Stomach (tissue), 9 donors: ENCODE data around the gene XYLT1. TPM values are rescaled to one million over a fixed set of nuclear protein-coding genes. Genes with fewer than 3 reads are reported as not detected.

ENCODE experiments used
- DNase-seq, 2 donors: peaks; one replicate each; pipeline versions ENCODE4 v3.0.0 to v3.0.0-alpha.2; 2013 to 2019
- H3K27ac ChIP-seq, 5 donors: fragments of 200-600 bp in 4 of 5; sonication (generic) in 4 of 5; one replicate each; pipeline ENCODE4 v1.5.1; 2013 to 2019; ENCODE audit warnings: mild to moderate bottlenecking in 1 of 5, moderate library complexity in 1 of 5
- H3K27me3 ChIP-seq, 3 donors: fragments of 200-600 bp; sonication (generic); one replicate each; pipeline ENCODE4 v1.5.1; 2017 to 2019; ENCODE audit warnings: mixed run types in 1 of 3
- H3K36me3 ChIP-seq, 4 donors: fragments of 200-600 bp; sonication (generic); 1 replicate in 3 of 4; 2 replicates in 1 of 4; pipeline ENCODE4 v1.5.1; 2016 to 2019
- H3K4me1 ChIP-seq, 4 donors: fragments of 200-600 bp; sonication (generic); one replicate each; pipeline ENCODE4 v1.5.1; 2016 to 2019
- H3K4me3 ChIP-seq, 4 donors: fragments of 200-600 bp; sonication (generic) in 3 of 4; one replicate each; pipeline ENCODE4 v1.5.1; 2016 to 2019; ENCODE audit warnings: mild to moderate bottlenecking in 1 of 4
- H3K9me3 ChIP-seq, 4 donors: fragments of 200-600 bp; sonication (generic); one replicate each; pipeline ENCODE4 v1.5.1; 2016 to 2019
- CTCF ChIP-seq, 7 experiments: fragments of 450-650 bp in 4 of 7; fragments of 200-600 bp in 3 of 7; sonication (generic) in 3 of 7; IDR thresholded peaks; one replicate each; pipeline ENCODE4 v1.5.1; 2016 to 2019; ENCODE audit warnings: antibody characterized with exemption in 7 of 7, control low read depth in 2 of 7, mild to moderate bottlenecking in 1 of 7
- EP300 ChIP-seq: sonication (generic); formaldehyde crosslinking; IDR thresholded peaks from one replicate; pipeline ENCODE4 v1.6.1; 2017; ENCODE audit warnings: antibody characterized with exemption
- POLR2A ChIP-seq, 4 donors: fragments of 450-650 bp; IDR thresholded peaks; one replicate each; pipeline ENCODE4 v1.6.1; 2016; ENCODE audit warnings: antibody characterized with exemption in 4 of 4, control low read depth in 2 of 4, mild to moderate bottlenecking in 1 of 4, moderate library complexity in 1 of 4
- POLR2AphosphoS5 ChIP-seq, 3 donors: sonication (generic); formaldehyde crosslinking; IDR thresholded peaks; one replicate each; pipeline ENCODE4 v1.6.1; 2016; ENCODE audit warnings: antibody characterized with exemption in 3 of 3
- WGBS, 5 donors: extraction: QIAGEN DNeasy Blood & Tissue Kit in 3 of 5; methylation state at CpG; one replicate each; pipeline versions ENCODE4 v1.1.5 to v1.1.7; 2013 to 2018; 5-methylcytosine and 5-hydroxymethylcytosine counted together
- intact Hi-C: fragments of 100-400 bp; cut with DNase I; formaldehyde crosslinking; loops from one replicate; pipeline ENCODE4 v1.15.1; 2023; ENCODE audit warnings: low total_unique reads
- polyA plus RNA-seq, 3 donors: library from polyadenylated mRNA; stranded (reverse); fragments of 200-250 nt; gene quantifications; one replicate each; pipeline ENCODE4 v1.2.3, GENCODE V29; 2013
- total RNA-seq, 5 donors: library from RNA; depleted of rRNA; stranded (reverse); fragments of >200 nt; gene quantifications; one replicate each; pipeline versions ENCODE4 v1.1.0 to v1.2.3, GENCODE V29; 2014 to 2016
- donor health status: healthy with polysubstance abuse.
- donor health status: Bipolar disorder and iron deficiency.
- donor health status: healthy.

XYLT1 gene
- total and polyA plus RNA-seq, 8 donors, result 0.87 to 59.5 (median 9.5) TPM

GRCh38 chr16:17350207-17350606 is 120.6 kb downstream of the XYLT1 start:
- Histone ChIP-seq H3K9me3 (no peaks in the 10 kb centered on the region), H3K4me3 (no peak overlapping the region), H3K27ac (peak overlapping the region in 3 of 5 donors; percentile 3 to 24 (median 9)), H3K4me1 (peaks cover 3 to 53% (median 31%) of the 10 kb centered on the region in 4 donors), H3K27me3 (no peaks in the 10 kb centered on the region), H3K36me3 (no peaks in the 10 kb centered on the region)
- intact Hi-C loops, result no loop called here
- WGBS, 5 donors, result 60 to 87% (median 82%) methylated on average over 4 of the region's 4 CpGs
- no peak for DNase-seq
- TF ChIP-seq POLR2AphosphoS5 (IDR thresholded peaks at IDR 0.05) (no peak), POLR2A (IDR thresholded peaks at IDR 0.05) (no peak), EP300 (no peak)

DNA sequence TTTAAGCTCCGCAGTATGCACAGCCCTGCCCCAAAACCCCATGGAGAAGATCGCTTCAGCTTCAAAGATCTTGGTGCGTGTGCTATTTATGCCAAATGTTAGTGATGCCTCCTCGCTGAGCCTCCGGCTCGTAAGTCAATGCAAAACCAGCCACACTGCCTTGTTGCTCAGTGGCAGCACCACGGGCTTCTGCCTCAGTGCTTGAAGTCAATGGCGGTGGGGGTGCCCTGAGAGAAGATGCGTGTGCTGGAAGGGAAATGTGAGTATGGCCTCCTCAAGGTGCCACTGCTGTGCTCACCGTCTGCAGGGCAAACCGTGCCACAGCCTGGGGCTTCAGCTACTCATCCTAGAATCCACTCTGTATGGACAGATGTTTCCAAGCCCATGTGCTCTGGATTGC is 121.9 kb downstream of the XYLT1 start:
- WGBS, 5 donors, result 93 to 96% (median 95%) methylated on average over 11 of the region's 11 CpGs
- no peaks in the 10 kb centered on the region for H3K9me3 ChIP-seq
- no peaks in the 10 kb centered on the region for H3K27me3 ChIP-seq
- intact Hi-C loops, result no loop called here
- no peak overlapping the region for H3K27ac ChIP-seq
- no peak overlapping the region for H3K4me3 ChIP-seq
- H3K4me1 ChIP-seq, result peaks cover 4 to 53% (median 26%) of the 10 kb centered on the region in 4 donors
- TF ChIP-seq CTCF (IDR thresholded peaks at IDR 0.05), result no peak
- TF ChIP-seq POLR2A (IDR thresholded peaks at IDR 0.05), result no peak
- TF ChIP-seq POLR2AphosphoS5 (IDR thresholded peaks at IDR 0.05), result no peak
- no peak for TF ChIP-seq EP300
- no peak for DNase-seq
- H3K36me3 ChIP-seq, result no peaks in the 10 kb centered on the region

DNA sequence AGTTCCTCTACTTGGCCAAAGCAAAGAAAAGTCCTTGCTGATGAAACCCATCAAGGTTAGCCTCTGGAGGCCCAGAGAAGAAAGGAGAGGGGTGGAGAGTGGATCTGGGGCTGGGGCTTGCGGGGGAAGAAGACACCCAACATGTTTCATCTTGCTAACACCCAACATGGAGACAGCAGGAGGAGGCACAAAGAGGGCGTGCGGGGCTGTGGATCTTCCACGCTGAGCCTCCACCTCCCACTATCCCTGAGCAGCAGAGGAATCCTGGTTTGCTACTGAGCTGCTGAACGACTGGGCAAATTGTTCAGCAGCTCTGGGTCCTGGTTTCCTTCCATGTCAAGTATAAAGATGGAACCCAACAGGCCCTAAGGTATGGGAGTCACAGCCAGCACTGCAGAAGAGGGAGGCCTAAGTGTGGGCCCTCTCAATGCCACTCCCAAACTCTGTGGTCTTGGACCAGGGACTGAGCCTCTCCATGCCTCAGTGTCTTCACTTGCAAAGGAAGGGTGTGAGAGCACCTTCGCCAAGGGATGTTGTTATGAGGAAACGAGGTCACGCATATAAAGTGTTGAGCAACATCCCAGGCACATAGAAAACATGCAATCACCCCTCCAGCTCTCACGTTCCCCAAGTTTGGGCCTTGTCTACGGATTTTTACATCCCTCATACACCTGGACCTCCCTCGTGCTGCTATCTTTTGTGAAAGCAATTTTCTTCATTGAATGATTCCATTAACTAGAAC is 122.5 kb downstream of the XYLT1 start:
- intact Hi-C loops, result no loop called here
- 90 to 97% (median 92%) methylated on average over 11 of the region's 11 CpGs for WGBS, 5 donors
- TF ChIP-seq EP300 (no peak), POLR2A (IDR thresholded peaks at IDR 0.05) (no peak), CTCF (IDR thresholded peaks at IDR 0.05) (no peak), POLR2AphosphoS5 (IDR thresholded peaks at IDR 0.05) (no peak)
- H3K36me3 ChIP-seq, result no peaks in the 10 kb centered on the region
- H3K4me1 ChIP-seq, result peaks cover 4 to 58% (median 26%) of the 10 kb centered on the region in 4 donors
- H3K4me3 ChIP-seq, result no peak overlapping the region
- no peak for DNase-seq
- H3K27me3 ChIP-seq, result no peaks in the 10 kb centered on the region
- no peaks in the 10 kb centered on the region for H3K9me3 ChIP-seq
- peak overlapping the region in 1 of 5 donors; percentile 83 for H3K27ac ChIP-seq

GRCh38 chr16:17347624-17348023 is 123.1 kb downstream of the XYLT1 start:
- Histone ChIP-seq H3K4me3 (no peak overlapping the region), H3K27me3 (no peaks in the 10 kb centered on the region), H3K36me3 (no peaks in the 10 kb centered on the region), H3K27ac (peak overlapping the region in 2 of 5 donors; percentile 40 to 83), H3K4me1 (peaks cover 5 to 63% (median 29%) of the 10 kb centered on the region in 4 donors), H3K9me3 (no peaks in the 10 kb centered on the region)
- no peak for TF ChIP-seq POLR2AphosphoS5 (IDR thresholded peaks at IDR 0.05)
- no peak for TF ChIP-seq EP300
- no peak for TF ChIP-seq CTCF (IDR thresholded peaks at IDR 0.05)
- TF ChIP-seq POLR2A (IDR thresholded peaks at IDR 0.05), result no peak
- 70 to 86% (median 78%) methylated on average over 5 of the region's 5 CpGs for WGBS, 5 donors
- intact Hi-C loops, result no loop called here
- no peak for DNase-seq
